ENCODE measurements around the gene CFAP20DC. TPM values are rescaled to one million over a fixed set of nuclear protein-coding genes. Genes with fewer than 3 reads are reported as not detected.
"Not testable (repeated sequence)": the region's sequence is repeated elsewhere in the genome, so short reads cannot be mapped to it uniquely, and the experiment has no call there.

The CFAP20DC gene
- total RNA-seq, 2 donors from 2014 or later = 0.33 to 1.0 TPM

DNA sequence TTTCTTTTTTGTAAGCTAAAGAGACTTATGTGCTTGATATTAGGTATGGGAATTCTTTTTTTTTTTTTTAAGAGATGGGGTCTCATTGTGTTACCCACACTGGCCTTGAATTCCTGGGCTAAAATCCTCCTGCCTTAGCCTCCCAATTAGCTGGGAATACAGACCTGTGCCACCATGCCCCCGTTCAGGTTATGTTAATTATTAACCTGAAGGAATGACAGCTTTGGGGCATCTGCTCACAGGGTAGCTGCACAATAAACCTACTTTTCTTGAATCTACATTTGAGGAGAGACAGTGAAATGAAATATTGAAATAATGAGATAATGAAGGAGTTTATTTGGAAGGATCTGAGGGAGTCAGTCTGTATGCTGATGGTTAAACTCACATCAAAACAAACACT, 225.0 kb downstream of the CFAP20DC start:
- Histone ChIP-seq H3K4me3 (no peak overlapping the region), H3K36me3 (replicated peaks in 1 of 2; ENCODE audit: insufficient read depth in 1 of 2, low read depth in 2 of 2) (no peaks in the 10 kb centered on the region), H3K4me1 (no peaks in the 10 kb centered on the region), H3K27ac (no peak overlapping the region), H3K9me3 (no peaks in the 10 kb centered on the region), H3K27me3 (no peaks in the 10 kb centered on the region)
- WGBS, 2 donors = 14 to 19% methylated on average over 1 of the region's 1 CpG
- TF ChIP-seq POLR2A (IDR thresholded peaks at IDR 0.05) = no peak
- TF ChIP-seq, protein P1, sequence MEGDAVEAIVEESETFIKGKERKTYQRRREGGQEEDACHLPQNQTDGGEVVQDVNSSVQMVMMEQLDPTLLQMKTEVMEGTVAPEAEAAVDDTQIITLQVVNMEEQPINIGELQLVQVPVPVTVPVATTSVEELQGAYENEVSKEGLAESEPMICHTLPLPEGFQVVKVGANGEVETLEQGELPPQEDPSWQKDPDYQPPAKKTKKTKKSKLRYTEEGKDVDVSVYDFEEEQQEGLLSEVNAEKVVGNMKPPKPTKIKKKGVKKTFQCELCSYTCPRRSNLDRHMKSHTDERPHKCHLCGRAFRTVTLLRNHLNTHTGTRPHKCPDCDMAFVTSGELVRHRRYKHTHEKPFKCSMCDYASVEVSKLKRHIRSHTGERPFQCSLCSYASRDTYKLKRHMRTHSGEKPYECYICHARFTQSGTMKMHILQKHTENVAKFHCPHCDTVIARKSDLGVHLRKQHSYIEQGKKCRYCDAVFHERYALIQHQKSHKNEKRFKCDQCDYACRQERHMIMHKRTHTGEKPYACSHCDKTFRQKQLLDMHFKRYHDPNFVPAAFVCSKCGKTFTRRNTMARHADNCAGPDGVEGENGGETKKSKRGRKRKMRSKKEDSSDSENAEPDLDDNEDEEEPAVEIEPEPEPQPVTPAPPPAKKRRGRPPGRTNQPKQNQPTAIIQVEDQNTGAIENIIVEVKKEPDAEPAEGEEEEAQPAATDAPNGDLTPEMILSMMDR (IDR thresholded peaks at IDR 0.05) = no peak
- no peak for ATAC-seq
- DNase-seq = no peak
- intact Hi-C loops (cut with DNase I) = no loop called here

DNA sequence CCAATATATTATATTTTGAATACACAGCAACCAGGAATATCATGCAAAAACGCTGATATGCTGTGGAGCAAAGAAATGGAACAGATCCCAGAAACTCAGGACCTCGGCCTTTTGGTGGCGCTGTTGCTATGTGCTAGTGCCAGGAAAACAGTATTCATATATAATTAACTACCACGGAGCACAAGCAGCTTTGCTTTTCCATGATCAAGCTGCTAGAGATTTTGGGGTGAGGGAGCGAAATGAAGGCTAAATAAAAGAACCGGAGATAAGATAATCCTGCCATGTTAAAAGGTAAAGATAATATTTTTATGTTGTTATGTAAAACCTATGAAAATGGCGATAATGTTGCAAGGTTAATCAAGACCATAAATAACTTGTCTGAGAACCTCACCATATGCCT, 225.5 kb downstream of the CFAP20DC start:
- TF ChIP-seq POLR2A (IDR thresholded peaks at IDR 0.05) = no peak
- TF ChIP-seq, protein P1 (IDR thresholded peaks at IDR 0.05) = peak; percentile 36 to 56 (median 47)
- DNase-seq = peak; percentile 54 to 82 (median 78)
- ATAC-seq = peak; percentile 52
- no peaks in the 10 kb centered on the region for H3K9me3 ChIP-seq
- H3K36me3 ChIP-seq (replicated peaks in 1 of 2; ENCODE audit: insufficient read depth in 1 of 2, low read depth in 2 of 2) = no peaks in the 10 kb centered on the region
- intact Hi-C loops (cut with DNase I) = no loop called here
- H3K27ac ChIP-seq = no peak overlapping the region
- 8 to 18% methylated on average over 7 of the region's 7 CpGs for WGBS, 2 donors
- H3K27me3 ChIP-seq = no peaks in the 10 kb centered on the region
- no peak overlapping the region for H3K4me3 ChIP-seq
- no peaks in the 10 kb centered on the region for H3K4me1 ChIP-seq

DNA sequence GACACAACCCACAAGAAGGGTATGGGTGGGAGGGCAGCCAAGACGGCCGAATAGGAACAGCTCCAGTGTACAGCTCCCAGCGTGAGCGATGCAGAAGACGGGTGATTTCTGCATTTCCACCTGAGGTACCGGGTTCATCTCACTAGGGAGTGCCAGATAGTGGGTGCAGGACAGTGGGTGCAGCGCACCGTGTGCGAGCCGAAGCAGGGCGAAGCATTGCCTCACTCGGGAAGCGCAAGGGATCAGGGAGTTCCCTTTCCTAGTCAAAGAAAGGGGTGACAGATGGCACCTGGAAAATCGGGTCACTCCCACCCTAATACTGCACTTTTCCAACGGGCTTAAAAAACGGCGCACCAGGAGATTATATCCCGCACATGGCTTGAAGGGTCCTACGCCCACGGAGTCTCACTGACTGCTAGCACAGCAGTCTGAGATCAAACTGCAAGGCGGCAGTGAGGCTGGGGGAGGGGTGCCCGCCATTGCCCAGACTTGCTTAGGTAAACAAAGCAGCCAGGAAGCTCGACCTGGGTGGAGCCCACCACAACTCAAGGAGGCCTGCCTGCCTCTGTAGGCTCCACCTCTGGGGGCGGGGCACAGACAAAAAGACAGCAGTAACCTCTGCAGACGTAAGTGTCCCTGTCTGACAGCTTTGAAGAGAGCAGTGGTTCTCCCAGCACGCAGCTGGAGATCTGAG, 243.1 kb downstream of the CFAP20DC start:
- WGBS, 2 donors = 87 to 92% methylated on average over 22 to 26 of the region's 26 CpGs

DNA sequence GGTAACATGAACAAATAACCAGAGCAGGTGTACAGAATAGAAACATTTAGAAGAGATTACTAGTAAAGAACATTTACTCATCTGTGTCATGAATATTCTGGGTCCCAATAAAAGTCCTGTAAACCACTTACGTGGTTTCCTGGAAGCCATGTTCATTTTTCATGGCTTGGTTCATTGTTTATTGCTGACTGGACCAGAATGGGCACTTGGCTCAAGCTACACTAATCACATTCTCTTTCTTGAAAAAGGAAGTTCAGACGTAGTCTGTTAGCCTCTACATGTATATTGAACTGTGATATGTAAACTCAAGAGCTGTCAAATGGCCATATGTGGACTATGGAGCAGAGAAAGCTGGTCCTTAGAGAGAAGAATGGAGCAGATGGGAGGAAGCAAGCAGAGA, 244.9 kb downstream of the CFAP20DC start:
- no peak for ATAC-seq
- H3K9me3 ChIP-seq = no peaks in the 10 kb centered on the region
- intact Hi-C loops (cut with DNase I) = no loop called here
- WGBS, 2 donors = 83 to 86% methylated on average over 2 of the region's 2 CpGs
- TF ChIP-seq, protein P1 (IDR thresholded peaks at IDR 0.05) = no peak
- no peak for TF ChIP-seq POLR2A (IDR thresholded peaks at IDR 0.05)
- H3K27ac ChIP-seq = no peak overlapping the region
- DNase-seq = no peak
- H3K27me3 ChIP-seq = no peaks in the 10 kb centered on the region
- no peak overlapping the region for H3K4me3 ChIP-seq
- H3K36me3 ChIP-seq (replicated peaks in 1 of 2; ENCODE audit: insufficient read depth in 1 of 2, low read depth in 2 of 2) = no peaks in the 10 kb centered on the region
- peaks cover 6% of the 10 kb centered on the region for H3K4me1 ChIP-seq

More for the DNA sequence above, 243.1 kb downstream of the CFAP20DC start:
- H3K9me3 ChIP-seq; ATAC-seq; H3K36me3 ChIP-seq (replicated peaks in 1 of 2; ENCODE audit: insufficient read depth in 1 of 2, low read depth in 2 of 2); H3K27ac ChIP-seq; H3K27me3 ChIP-seq; intact Hi-C loops (cut with DNase I); DNase-seq; H3K4me3 ChIP-seq; H3K4me1 ChIP-seq: not testable (repeated sequence)

DNA sequence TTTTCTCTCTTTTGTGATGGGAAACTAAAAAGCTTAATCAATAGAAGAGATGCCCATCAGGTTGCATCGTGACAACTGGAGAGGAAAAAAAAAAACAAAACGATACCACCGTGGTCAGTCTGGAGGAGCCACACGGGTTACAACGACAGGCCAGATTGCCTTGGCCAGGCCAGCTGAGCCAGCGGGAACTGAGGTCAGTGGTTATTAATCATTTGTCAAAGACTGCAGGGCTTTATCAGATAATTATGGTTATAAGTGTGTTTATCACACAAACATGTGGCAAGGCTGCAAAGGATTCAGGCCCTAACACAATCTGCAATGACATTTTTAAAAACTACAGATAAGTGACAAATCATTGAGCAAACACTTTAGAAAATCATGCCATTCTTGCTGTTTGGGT, 248.3 kb downstream of the CFAP20DC start:
- 5 to 10% methylated on average over 6 of the region's 6 CpGs for WGBS, 2 donors
- DNase-seq = no peak
- Histone ChIP-seq H3K9me3 (no peaks in the 10 kb centered on the region), H3K27me3 (no peaks in the 10 kb centered on the region), H3K4me1 (peaks cover 6% of the 10 kb centered on the region), H3K27ac (no peak overlapping the region), H3K36me3 (replicated peaks in 1 of 2; ENCODE audit: insufficient read depth in 1 of 2, low read depth in 2 of 2) (no peaks in the 10 kb centered on the region), H3K4me3 (no peak overlapping the region)
- ATAC-seq = no peak
- TF ChIP-seq, protein P1 (IDR thresholded peaks at IDR 0.05) = no peak
- no peak for TF ChIP-seq POLR2A (IDR thresholded peaks at IDR 0.05)
- intact Hi-C loops (cut with DNase I) = no loop called here
